ENCODE measurements around the gene PIK3CB. TPM values are rescaled to one million over a fixed set of nuclear protein-coding genes. Genes with fewer than 3 reads are reported as not detected.
"Not testable (repeated sequence)": the region's sequence is repeated elsewhere in the genome, so short reads cannot be mapped to it uniquely, and the experiment has no call there.

PIK3CB gene
- total and polyA plus RNA-seq, 5 experiments from 2014 or later, result 8.9 to 34.2 (median 13.4) TPM

GRCh38 chr3:138818185-138818860 is 16.4 kb downstream of the PIK3CB start:
- peaks cover 18 to 50% (median 44%) of the 10 kb centered on the region in 4 donors for H3K4me1 Mint-ChIP-seq
- H3K4me3 Mint-ChIP-seq, result peak overlapping the region in 1 of 10 donors; percentile 22
- POLR2A ChIA-PET, result interaction anchor here (0.6 to 0.7 kb wide), 3 partner anchors 31 to 91 kb away, joined by 3 to 6 read pairs (median 3); no protein-coding TSS in a partner anchor

GRCh38 chr3:138817695-138818094 is 17.0 kb downstream of the PIK3CB start:
- ATAC-seq (no peak), DNase-seq (no peak)
- Mint-ChIP-seq H3K9me3 (no peaks in the 10 kb centered on the region), H3K27me3 (no peaks in the 10 kb centered on the region), H3K4me1 (peaks cover 18 to 52% (median 45%) of the 10 kb centered on the region in 4 donors), H3K27ac (peak overlapping the region in 1 of 10 donors; percentile 45), H3K4me3 (no peak overlapping the region), H3K36me3 (peaks cover 0 to 4% (median 0%) of the 10 kb centered on the region in 3 donors)
- POLR2A ChIA-PET, result interaction anchor here (0.6 kb wide), 1 partner anchor 30 kb away, joined by 3 read pairs; no protein-coding TSS in a partner anchor

More at GRCh38 chr3:138818185-138818860, 16.4 kb downstream of the PIK3CB start:
- peak overlapping the region in 7 of 10 donors; percentile 5 to 89 (median 47) for H3K27ac Mint-ChIP-seq
- H3K9me3 Mint-ChIP-seq, result no peaks in the 10 kb centered on the region
- ATAC-seq, result no peak
- DNase-seq, result no peak
- H3K36me3 Mint-ChIP-seq, result peaks cover 0 to 6% (median 0%) of the 10 kb centered on the region in 3 donors
- no peaks in the 10 kb centered on the region for H3K27me3 Mint-ChIP-seq

GRCh38 chr3:138812806-138813205 is 21.9 kb downstream of the PIK3CB start:
- POLR2A ChIA-PET, result no interaction called here
- no peak for ATAC-seq
- Mint-ChIP-seq H3K27ac (peak overlapping the region in 3 of 10 donors; percentile 28 to 69 (median 67)), H3K9me3 (no peaks in the 10 kb centered on the region), H3K27me3 (no peaks in the 10 kb centered on the region), H3K4me1 (peaks cover 16 to 50% (median 42%) of the 10 kb centered on the region in 4 donors), H3K4me3 (no peak overlapping the region), H3K36me3 (peaks cover 0 to 7% (median 0%) of the 10 kb centered on the region in 3 donors)
- no peak for DNase-seq

GRCh38 chr3:138809500-138810256 is 25.1 kb downstream of the PIK3CB start:
- ATAC-seq, result no peak
- no peak for DNase-seq
- Mint-ChIP-seq H3K4me3 (no peak overlapping the region), H3K36me3 (peaks cover 0 to 16% (median 3%) of the 10 kb centered on the region in 3 donors), H3K4me1 (peaks cover 14 to 40% (median 35%) of the 10 kb centered on the region in 4 donors), H3K27me3 (no peaks in the 10 kb centered on the region), H3K27ac (peak overlapping the region in 2 of 10 donors; percentile 2 to 33), H3K9me3 (no peaks in the 10 kb centered on the region)
- POLR2A ChIA-PET, result no interaction called here

GRCh38 chr3:138806376-138807080 is 28.2 kb downstream of the PIK3CB start:
- ATAC-seq (no peak), DNase-seq (no peak)
- Mint-ChIP-seq H3K36me3 (peaks cover 0 to 16% (median 3%) of the 10 kb centered on the region in 3 donors), H3K4me1 (peaks cover 13 to 41% (median 39%) of the 10 kb centered on the region in 4 donors), H3K9me3 (no peaks in the 10 kb centered on the region), H3K27ac (no peak overlapping the region), H3K27me3 (no peaks in the 10 kb centered on the region), H3K4me3 (no peak overlapping the region)
- POLR2A ChIA-PET, result interaction anchor here (1.1 kb wide), 1 partner anchor 109 kb away, joined by 3 read pairs; no protein-coding TSS in a partner anchor

GRCh38 chr3:138803006-138803653 is 31.6 kb downstream of the PIK3CB start:
- no peak for DNase-seq
- peak overlapping the region in 6 of 10 donors; percentile 4 to 61 (median 41) for H3K27ac Mint-ChIP-seq
- no peaks in the 10 kb centered on the region for H3K27me3 Mint-ChIP-seq
- peaks cover 0 to 11% (median 3%) of the 10 kb centered on the region in 3 donors for H3K36me3 Mint-ChIP-seq
- POLR2A ChIA-PET, result no interaction called here
- no peaks in the 10 kb centered on the region for H3K9me3 Mint-ChIP-seq
- peaks cover 14 to 37% (median 35%) of the 10 kb centered on the region in 4 donors for H3K4me1 Mint-ChIP-seq
- no peak overlapping the region for H3K4me3 Mint-ChIP-seq
- no peak for ATAC-seq

GRCh38 chr3:138802223-138802622 is 32.5 kb downstream of the PIK3CB start:
- H3K9me3 Mint-ChIP-seq, H3K4me3 Mint-ChIP-seq, ATAC-seq, POLR2A ChIA-PET, DNase-seq, H3K27me3 Mint-ChIP-seq: not testable (repeated sequence)
- Mint-ChIP-seq H3K36me3 (peaks cover 0 to 14% (median 3%) of the 10 kb centered on the region in 3 donors), H3K4me1 (peaks cover 18 to 42% (median 34%) of the 10 kb centered on the region in 4 donors), H3K27ac (peak overlapping the region in 2 of 10 donors; percentile 29 to 45)

- no peak overlapping the region for H3K4me3 Mint-ChIP-seq
- peak overlapping the region in 2 of 10 donors; percentile 29 to 45 for H3K27ac Mint-ChIP-seq
- no peak for DNase-seq
- no peak for ATAC-seq
- H3K27me3 Mint-ChIP-seq, result no peaks in the 10 kb centered on the region
- H3K36me3 Mint-ChIP-seq, result peaks cover 0 to 15% (median 3%) of the 10 kb centered on the region in 3 donors
- POLR2A ChIA-PET, result no interaction called here
- H3K9me3 Mint-ChIP-seq, result no peaks in the 10 kb centered on the region
- H3K4me1 Mint-ChIP-seq, result peaks cover 20 to 43% (median 35%) of the 10 kb centered on the region in 4 donors
These were observed 32.9 kb downstream of the PIK3CB start for GRCh38 chr3:138801792-138802191.

- ATAC-seq (no peak), DNase-seq (no peak)
- Mint-ChIP-seq H3K4me3 (no peak overlapping the region), H3K9me3 (no peaks in the 10 kb centered on the region), H3K27me3 (no peaks in the 10 kb centered on the region), H3K27ac (peak overlapping the region in 1 of 10 donors; percentile 77), H3K36me3 (peaks cover 0 to 16% (median 0%) of the 10 kb centered on the region in 3 donors), H3K4me1 (peaks cover 22 to 40% (median 31%) of the 10 kb centered on the region in 4 donors)
- POLR2A ChIA-PET, result interaction anchor here (0.5 kb wide), 1 partner anchor 11 kb away, joined by 4 read pairs; no protein-coding TSS in a partner anchor
These were observed 34.5 kb downstream of the PIK3CB start for GRCh38 chr3:138800248-138800647.

- H3K4me3 Mint-ChIP-seq, result no peak overlapping the region
- H3K9me3 Mint-ChIP-seq, result no peaks in the 10 kb centered on the region
- ATAC-seq (no peak), DNase-seq (no peak)
- no peaks in the 10 kb centered on the region for H3K27me3 Mint-ChIP-seq
- POLR2A ChIA-PET, result no interaction called here
- peaks cover 0 to 16% (median under 1%) of the 10 kb centered on the region in 3 donors for H3K36me3 Mint-ChIP-seq
- peak overlapping the region in 1 of 10 donors; percentile 77 for H3K27ac Mint-ChIP-seq
- peaks cover 22 to 40% (median 31%) of the 10 kb centered on the region in 4 donors for H3K4me1 Mint-ChIP-seq
These were observed 34.9 kb downstream of the PIK3CB start for GRCh38 chr3:138799822-138800221.

GRCh38 chr3:138797508-138798038 is 37.2 kb downstream of the PIK3CB start:
- Mint-ChIP-seq H3K27me3 (no peaks in the 10 kb centered on the region), H3K4me3 (no peak overlapping the region), H3K36me3 (peaks cover 0 to 38% (median 17%) of the 10 kb centered on the region in 3 donors), H3K9me3 (no peaks in the 10 kb centered on the region), H3K27ac (peak overlapping the region in 5 of 10 donors; percentile 32 to 73 (median 41)), H3K4me1 (peaks cover 19 to 28% (median 20%) of the 10 kb centered on the region in 4 donors)
- ATAC-seq (no peak), DNase-seq (no peak)
- POLR2A ChIA-PET, result no interaction called here

All from naive thymus-derived CD8-positive, alpha-beta T cell (primary cell).